ENCODE data around the gene PDCL2.
"Not testable (repeated sequence)": the region's sequence is repeated elsewhere in the genome, so short reads cannot be mapped to it uniquely, and the experiment has no call there.

DNA sequence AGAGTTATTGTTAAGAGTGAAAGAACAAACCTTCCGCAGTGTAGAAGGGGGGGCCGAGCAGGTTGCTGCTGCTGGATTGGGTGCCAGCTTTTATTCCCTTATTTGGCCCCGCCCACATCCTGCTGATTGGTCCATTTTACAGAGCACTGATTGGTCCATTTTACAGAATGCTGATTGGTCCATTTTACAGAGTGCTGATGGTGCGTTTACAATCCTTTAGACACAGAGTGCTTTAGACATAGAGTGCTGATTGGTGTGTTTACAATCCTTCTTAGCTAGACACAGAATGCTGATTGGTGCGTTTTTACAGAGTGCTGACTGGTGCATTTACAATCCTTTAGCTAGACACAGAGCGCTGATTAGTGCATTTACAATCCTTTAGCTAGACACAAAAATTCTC is 40.1 kb downstream of the PDCL2 start:
- TF ChIP-seq CTCF (IDR thresholded peaks at IDR 0.05; ENCODE audit: control extremely low read depth in 1 of 3, insufficient read depth in 1 of 3, low read depth in 1 of 3, low read length in 3 of 3); CHD2 (IDR thresholded peaks at IDR 0.05; ENCODE audit: low read length); TEAD4 (IDR thresholded peaks at IDR 0.05; ENCODE audit: low read depth, low read length); POLR2A (IDR thresholded peaks at IDR 0.05; ENCODE audit: control extremely low read depth in 1 of 2, low read depth in 2 of 2, low read length in 2 of 2); HDAC6 (IDR thresholded peaks at IDR 0.05; ENCODE audit: low read depth, low read length); JUN (IDR thresholded peaks at IDR 0.05; ENCODE audit: low read depth, low read length); TAF1 (IDR thresholded peaks at IDR 0.05; ENCODE audit: low read depth, low read length); EZH2 (IDR thresholded peaks at IDR 0.05; ENCODE audit: low read depth, low read length, severe bottlenecking); USF2 (IDR thresholded peaks at IDR 0.05; ENCODE audit: low read length); SUZ12 (IDR thresholded peaks at IDR 0.05; ENCODE audit: low read length); RFX5 (IDR thresholded peaks at IDR 0.05; ENCODE audit: borderline replicate concordance, low read depth, low read length); POLR2AphosphoS5 (IDR thresholded peaks at IDR 0.05; ENCODE audit: low read depth, low read length): not testable (repeated sequence)

Data from H1 (cell line).